Erythroblast (primary cell): Measurements from ENCODE around the gene PTPRN2.
"Not testable (repeated sequence)": the region's sequence is repeated elsewhere in the genome, so short reads cannot be mapped to it uniquely, and the experiment has no call there.

Experiments
- DNase-seq, 2 experiments: peaks; one replicate each; lab custom pipeline; 2025; lab: John Stamatoyannopoulos, UW
- GATA1 ChIP-seq: IDR thresholded peaks from 2 replicates; pipeline ENCODE4 v1.6.1; 2011; ENCODE audit warnings: low read depth, mild to moderate bottlenecking, control low read depth, low read length, moderate library complexity
- POLR2A ChIP-seq: IDR thresholded peaks from 2 replicates; pipeline ENCODE4 v1.6.1; 2011; ENCODE audit warnings: mild to moderate bottlenecking, low read length

Gene PTPRN2

GRCh38 chr7:158351481-158351880 lies 236.1 kb downstream of the PTPRN2 start:
- no peak for DNase-seq
- TF ChIP-seq POLR2A (no peak), GATA1 (no peak)

GRCh38 chr7:158351051-158351450 lies 236.6 kb downstream of the PTPRN2 start:
- TF ChIP-seq POLR2A = no peak
- TF ChIP-seq GATA1 = no peak
- no peak for DNase-seq

GRCh38 chr7:158350166-158350900 lies 237.3 kb downstream of the PTPRN2 start:
- no peak for DNase-seq
- TF ChIP-seq POLR2A (no peak), GATA1 (no peak)

GRCh38 chr7:158348446-158348845 lies 239.2 kb downstream of the PTPRN2 start:
- TF ChIP-seq POLR2A (no peak), GATA1 (no peak)
- DNase-seq = no peak

GRCh38 chr7:158348039-158348438 lies 239.6 kb downstream of the PTPRN2 start:
- not testable (repeated sequence) for DNase-seq

- no peak for TF ChIP-seq POLR2A
- TF ChIP-seq GATA1 = no peak
- no peak for DNase-seq
These were observed 241.9 kb downstream of the PTPRN2 start for GRCh38 chr7:158345731-158346130.

- DNase-seq = no peak
These were observed 242.8 kb downstream of the PTPRN2 start for GRCh38 chr7:158344706-158345300.

GRCh38 chr7:158343936-158344455 lies 243.6 kb downstream of the PTPRN2 start:
- TF ChIP-seq GATA1 (no peak), POLR2A (no peak)
- DNase-seq = no peak

More at GRCh38 chr7:158344706-158345300, 242.8 kb downstream of the PTPRN2 start:
- TF ChIP-seq GATA1 (no peak), POLR2A (no peak)

GRCh38 chr7:158343526-158343925 lies 244.1 kb downstream of the PTPRN2 start:
- TF ChIP-seq POLR2A = no peak
- no peak for TF ChIP-seq GATA1
- DNase-seq = no peak

- not testable (repeated sequence) for DNase-seq
These were observed 246.5 kb downstream of the PTPRN2 start for GRCh38 chr7:158341097-158341496.

- DNase-seq = not testable (repeated sequence)
These were observed 250.7 kb downstream of the PTPRN2 start for GRCh38 chr7:158336952-158337351.

- not testable (repeated sequence) for DNase-seq
These were observed 255.1 kb downstream of the PTPRN2 start for GRCh38 chr7:158332516-158332915.

- not testable (repeated sequence) for DNase-seq
These were observed 255.7 kb downstream of the PTPRN2 start for GRCh38 chr7:158331826-158332450.

- TF ChIP-seq POLR2A (no peak), GATA1 (no peak)
- no peak for DNase-seq
These were observed 257.9 kb downstream of the PTPRN2 start for GRCh38 chr7:158329686-158330085.

- no peak for TF ChIP-seq GATA1
- no peak for TF ChIP-seq POLR2A
- no peak for DNase-seq
These were observed 258.5 kb downstream of the PTPRN2 start for GRCh38 chr7:158329014-158329610.
